ENCODE measurements around the gene AKT3.

The AKT3 gene

DNA sequence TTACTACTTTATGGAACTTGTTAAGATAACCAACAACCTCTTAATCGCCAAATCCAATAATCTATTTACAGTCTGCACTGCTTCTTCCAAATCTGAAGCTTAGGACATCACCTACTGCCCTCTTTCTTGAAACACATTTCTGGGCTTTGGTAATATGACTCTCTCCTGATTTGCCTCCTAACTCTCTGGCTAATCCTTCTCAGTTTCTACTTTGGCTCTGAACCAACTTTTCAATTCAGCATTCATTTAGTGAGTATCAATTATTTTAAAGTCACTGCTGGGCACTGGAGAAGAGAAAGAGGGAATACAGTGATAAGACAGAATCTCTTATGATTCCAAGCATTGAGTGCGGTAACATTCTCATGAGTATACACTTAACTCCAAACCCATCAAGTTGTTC is 275.0 kb downstream of the AKT3 start:
- no peak for DNase-seq (ENCODE audit: low spot score)
- in situ Hi-C loops (cut with MboI; ENCODE audit: low sequenced_read_pairs, unreplicated experiment), result no loop called here
- TF ChIP-seq CTCF (IDR thresholded peaks at IDR 0.05; ENCODE audit: borderline replicate concordance, control extremely low read depth, extremely low read depth, insufficient read depth, missing control alignments), result no peak

- TF ChIP-seq CTCF (IDR thresholded peaks at IDR 0.05; ENCODE audit: borderline replicate concordance, control extremely low read depth, extremely low read depth, insufficient read depth, missing control alignments), result no peak
- in situ Hi-C loops (cut with MboI; ENCODE audit: low sequenced_read_pairs, unreplicated experiment), result no loop called here
- no peak for DNase-seq (ENCODE audit: low spot score)
Measured at GRCh38 chr1:243572940-243573339, 277.1 kb downstream of the AKT3 start.

GRCh38 chr1:243568793-243569192 is 281.2 kb downstream of the AKT3 start:
- no peak for TF ChIP-seq CTCF (IDR thresholded peaks at IDR 0.05; ENCODE audit: borderline replicate concordance, control extremely low read depth, extremely low read depth, insufficient read depth, missing control alignments)
- in situ Hi-C loops (cut with MboI; ENCODE audit: low sequenced_read_pairs, unreplicated experiment), result no loop called here
- no peak for DNase-seq (ENCODE audit: low spot score)

- no peak for TF ChIP-seq CTCF (IDR thresholded peaks at IDR 0.05; ENCODE audit: borderline replicate concordance, control extremely low read depth, extremely low read depth, insufficient read depth, missing control alignments)
- in situ Hi-C loops (cut with MboI; ENCODE audit: low sequenced_read_pairs, unreplicated experiment), result no loop called here
- no peak for DNase-seq (ENCODE audit: low spot score)
Measured at GRCh38 chr1:243564814-243565213, 285.2 kb downstream of the AKT3 start.

- TF ChIP-seq CTCF (IDR thresholded peaks at IDR 0.05; ENCODE audit: borderline replicate concordance, control extremely low read depth, extremely low read depth, insufficient read depth, missing control alignments), result no peak
- in situ Hi-C loops (cut with MboI; ENCODE audit: low sequenced_read_pairs, unreplicated experiment), result no loop called here
- no peak for DNase-seq (ENCODE audit: low spot score)
Measured at GRCh38 chr1:243563732-243564131, 286.3 kb downstream of the AKT3 start.

GRCh38 chr1:243562473-243562872 is 287.6 kb downstream of the AKT3 start:
- in situ Hi-C loops (cut with MboI; ENCODE audit: low sequenced_read_pairs, unreplicated experiment), result no loop called here
- TF ChIP-seq CTCF (IDR thresholded peaks at IDR 0.05; ENCODE audit: borderline replicate concordance, control extremely low read depth, extremely low read depth, insufficient read depth, missing control alignments), result no peak
- DNase-seq (ENCODE audit: low spot score), result no peak

Measured in GM13976 (cell line).